Measurements from ENCODE around the gene SMIM9.
A peak's percentile ranks its signal among the peaks of the same experiment; 100 is the strongest.
"Not testable (repeated sequence)": the region's sequence is repeated elsewhere in the genome, so short reads cannot be mapped to it uniquely, and the experiment has no call there.

Gene SMIM9

GRCh38 chrX:154834562-154834961 is at the start of gene SMIM9:
Gene SMIM9, minus strand, starts transcription at chrX:154834662. Its CDS starts 3,806 bp downstream, at chrX:154830856.
- no peak for DNase-seq (ENCODE audit: low spot score)

- DNase-seq (ENCODE audit: low spot score) = not testable (repeated sequence)
Measured at GRCh38 chrX:154884069-154884468, 49.6 kb upstream of the SMIM9 start.

GRCh38 chrX:154873329-154873728 is 38.9 kb upstream of the SMIM9 start:
- no peak for DNase-seq (ENCODE audit: low spot score)

- not testable (repeated sequence) for DNase-seq (ENCODE audit: low spot score)
Measured at GRCh38 chrX:154868522-154868921, 34.1 kb upstream of the SMIM9 start.

GRCh38 chrX:154855256-154855655 is 20.8 kb upstream of the SMIM9 start:
- DNase-seq (ENCODE audit: low spot score) = no peak

GRCh38 chrX:154850957-154851611 is 16.6 kb upstream of the SMIM9 start:
- no peak for DNase-seq (ENCODE audit: low spot score)

- peak; percentile 27 for DNase-seq (ENCODE audit: low spot score)
Measured at GRCh38 chrX:154840856-154841255, 6.4 kb upstream of the SMIM9 start.

- no peak for DNase-seq (ENCODE audit: low spot score)
Measured at GRCh38 chrX:154836163-154836562, 1.7 kb upstream of the SMIM9 start.

- DNase-seq (ENCODE audit: low spot score) = no peak
Measured at GRCh38 chrX:154833746-154834274, 652 bp downstream of the SMIM9 start.

GRCh38 chrX:154829926-154830442 is 4.5 kb downstream of the SMIM9 start:
- no peak for DNase-seq (ENCODE audit: low spot score)

GRCh38 chrX:154829134-154829533 is 5.3 kb downstream of the SMIM9 start:
- no peak for DNase-seq (ENCODE audit: low spot score)

GRCh38 chrX:154828016-154828408 is 6.5 kb downstream of the SMIM9 start:
- DNase-seq (ENCODE audit: low spot score) = no peak

- peak; percentile 60 for DNase-seq (ENCODE audit: low spot score)
Measured at GRCh38 chrX:154827194-154828015, 7.1 kb downstream of the SMIM9 start.

GRCh38 chrX:154825586-154825985 is 8.9 kb downstream of the SMIM9 start:
- not testable (repeated sequence) for DNase-seq (ENCODE audit: low spot score)

- DNase-seq (ENCODE audit: low spot score) = no peak
Measured at GRCh38 chrX:154824638-154825037, 9.8 kb downstream of the SMIM9 start.

GRCh38 chrX:154822029-154822428 is 12.4 kb downstream of the SMIM9 start:
- DNase-seq (ENCODE audit: low spot score) = no peak

GRCh38 chrX:154821523-154821922 is 12.9 kb downstream of the SMIM9 start:
- DNase-seq (ENCODE audit: low spot score) = no peak

- peak; percentile 12 for DNase-seq (ENCODE audit: low spot score)
Measured at GRCh38 chrX:154819771-154820341, 14.6 kb downstream of the SMIM9 start.

GRCh38 chrX:154818916-154819770 is 15.3 kb downstream of the SMIM9 start:
- DNase-seq (ENCODE audit: low spot score) = no peak

- DNase-seq (ENCODE audit: low spot score) = not testable (repeated sequence)
Measured at GRCh38 chrX:154817048-154817618, 17.3 kb downstream of the SMIM9 start.

- not testable (repeated sequence) for DNase-seq (ENCODE audit: low spot score)
Measured at GRCh38 chrX:154816326-154816898, 18.1 kb downstream of the SMIM9 start.

All from germinal center (tissue), 1 donor.